ENCODE results near the gene HSPA12B. TPM values are rescaled to one million over a fixed set of nuclear protein-coding genes. Genes with fewer than 3 reads are reported as not detected.
"Not testable (repeated sequence)": the region's sequence is repeated elsewhere in the genome, so short reads cannot be mapped to it uniquely, and the experiment has no call there.

The HSPA12B gene
- polyA plus RNA-seq, 1 of the 3 experiments (the other 2 are of a cell fraction): 0.46 TPM

DNA sequence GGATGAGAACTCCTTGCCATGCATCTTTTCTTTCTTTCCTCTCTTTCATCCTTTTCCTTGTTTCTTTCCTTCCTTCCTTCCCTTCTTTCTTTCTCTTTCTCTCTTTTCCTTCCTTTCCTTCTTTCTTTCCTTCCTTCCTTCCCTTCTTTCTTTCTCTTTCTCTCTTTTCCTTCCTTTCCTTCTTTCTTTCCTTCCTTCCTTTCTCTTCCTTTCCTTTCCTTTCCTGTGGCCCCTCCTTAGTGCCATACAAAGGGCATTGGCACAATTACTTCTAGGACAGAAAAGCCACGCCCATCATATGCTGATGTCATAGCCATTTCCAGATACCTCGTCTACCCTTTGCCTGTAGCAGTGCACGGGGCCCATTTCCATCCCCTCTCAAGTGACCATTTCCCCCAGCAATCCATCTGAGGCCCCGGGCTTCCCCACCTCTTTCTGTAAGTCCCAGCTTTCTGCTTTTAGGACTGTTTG lies 56.2 kb downstream of the HSPA12B start:
- no peak for TF ChIP-seq MXI1 (IDR thresholded peaks at IDR 0.05; ENCODE audit: low read depth, low read length)
- Histone ChIP-seq H2AFZ (ENCODE audit: low read depth) (0 out of 2 replicates have a peak overlapping the region, but pooled peaks have one; percentile 63), H3K27me3 (ENCODE audit: insufficient read depth) (no peaks in the 10 kb centered on the region), H3K36me3 (replicated peaks in 1 of 2; ENCODE audit: control insufficient read depth in 1 of 2, insufficient read depth in 2 of 2, low read length in 1 of 2) (peaks cover 7 to 9% of the 10 kb centered on the region in 2 experiments), H3K9me3 (no peaks in the 10 kb centered on the region), H3K9ac (no peak overlapping the region), H3K4me1 (ENCODE audit: control insufficient read depth in 1 of 2, insufficient read depth in 2 of 2, low read depth in 1 of 2, low read length in 1 of 2) (peaks cover 22 to 25% of the 10 kb centered on the region in 2 experiments; a peak in 3 of 4 replicates), H3K79me2 (ENCODE audit: insufficient read depth) (peaks cover 25% of the 10 kb centered on the region), H4K20me1 (ENCODE audit: insufficient read depth) (peaks cover 23% of the 10 kb centered on the region), H3K9me2 (no peaks in the 10 kb centered on the region), H3K4me3 (ENCODE audit: low read depth in 2 of 2, low read length in 1 of 2) (no peak overlapping the region), H3F3A (replicated peaks; ENCODE audit: insufficient read depth) (no peaks in the 10 kb centered on the region), H3K27ac (ENCODE audit: low read depth in 2 of 2, low read length in 1 of 2) (no peak overlapping the region), H3K4me2 (no peak overlapping the region)
- ChIA-PET CTCF (interaction anchor here (0.6 to 6.4 kb wide), 5 partner anchors 25 to 243 kb away, joined by 3 to 161 read pairs (median 42); partner anchors contain the start of gene AP5S1), POLR2A (no interaction called here)
- WGBS (ENCODE audit: low lambda C conversion rate): 39% methylated on average over 4 of the region's 4 CpGs
- no peak for DNase-seq

DNA sequence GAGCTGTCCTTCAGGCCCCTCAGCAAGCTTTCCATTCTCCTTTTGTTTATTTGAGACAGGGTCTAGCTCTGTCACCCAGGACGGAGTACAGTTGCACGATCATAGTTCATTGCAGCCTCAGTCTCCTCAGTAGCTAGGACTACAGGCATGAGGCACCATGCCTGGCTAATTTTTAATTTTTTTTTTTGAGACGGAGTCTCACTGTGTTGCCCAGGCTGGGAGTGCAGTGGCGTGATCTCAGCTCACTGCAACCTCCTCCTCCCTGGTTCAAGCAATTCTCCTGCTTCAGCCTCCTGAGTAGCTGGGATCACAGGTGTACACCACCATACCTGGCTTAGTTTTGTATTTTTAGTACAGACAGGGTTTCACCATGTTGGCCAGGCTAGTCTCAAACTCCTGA lies 56.7 kb downstream of the HSPA12B start:
- Histone ChIP-seq H3K79me2 (ENCODE audit: insufficient read depth) (peaks cover 20% of the 10 kb centered on the region), H4K20me1 (ENCODE audit: insufficient read depth) (peaks cover 19% of the 10 kb centered on the region), H2AFZ (ENCODE audit: low read depth) (0 out of 2 replicates have a peak overlapping the region, but pooled peaks have one; percentile 63), H3K4me1 (ENCODE audit: control insufficient read depth in 1 of 2, insufficient read depth in 2 of 2, low read depth in 1 of 2, low read length in 1 of 2) (peaks cover 19 to 21% of the 10 kb centered on the region in 2 experiments; a peak in 3 of 4 replicates)
- H3F3A ChIP-seq (replicated peaks; ENCODE audit: insufficient read depth); H3K27ac ChIP-seq (ENCODE audit: low read depth in 2 of 2, low read length in 1 of 2); POLR2A ChIA-PET; DNase-seq; H3K27me3 ChIP-seq (ENCODE audit: insufficient read depth); H3K36me3 ChIP-seq (replicated peaks in 1 of 2; ENCODE audit: control insufficient read depth in 1 of 2, insufficient read depth in 2 of 2, low read length in 1 of 2); H3K9me3 ChIP-seq; H3K4me3 ChIP-seq (ENCODE audit: low read depth in 2 of 2, low read length in 1 of 2); H3K9me2 ChIP-seq; H3K4me2 ChIP-seq; H3K9ac ChIP-seq: not testable (repeated sequence)
- 84% methylated on average over 4 of the region's 4 CpGs for WGBS (ENCODE audit: low lambda C conversion rate)
- CTCF ChIA-PET: interaction anchor here (0.6 to 6.4 kb wide), 5 partner anchors 24 to 244 kb away, joined by 3 to 161 read pairs (median 42); partner anchors contain the start of gene AP5S1

- H3K27ac ChIP-seq (ENCODE audit: low read depth in 2 of 2, low read length in 1 of 2); H3K27me3 ChIP-seq (ENCODE audit: insufficient read depth); POLR2A ChIA-PET; H3K4me2 ChIP-seq; DNase-seq; H4K20me1 ChIP-seq (ENCODE audit: insufficient read depth); H2AFZ ChIP-seq (ENCODE audit: low read depth); H3K9ac ChIP-seq; H3F3A ChIP-seq (replicated peaks; ENCODE audit: insufficient read depth); H3K9me3 ChIP-seq; H3K4me3 ChIP-seq (ENCODE audit: low read depth in 2 of 2, low read length in 1 of 2); H3K9me2 ChIP-seq: not testable (repeated sequence)
- 100% methylated on average over 1 of the region's 3 CpGs for WGBS (ENCODE audit: low lambda C conversion rate)
- peaks cover 17 to 26% of the 10 kb centered on the region in 2 experiments; a peak in 3 of 4 replicates for H3K4me1 ChIP-seq (ENCODE audit: control insufficient read depth in 1 of 2, insufficient read depth in 2 of 2, low read depth in 1 of 2, low read length in 1 of 2)
- CTCF ChIA-PET: interaction anchor here (1.7 to 3.5 kb wide), 4 partner anchors 8 to 61 kb away, joined by 5 to 51 read pairs (median 18); partner anchors contain the start of genes AP5S1, CENPB and SPEF1
- H3K79me2 ChIP-seq (ENCODE audit: insufficient read depth): peaks cover 36% of the 10 kb centered on the region
- peaks cover 12% of the 10 kb centered on the region in 2 experiments for H3K36me3 ChIP-seq (replicated peaks in 1 of 2; ENCODE audit: control insufficient read depth in 1 of 2, insufficient read depth in 2 of 2, low read length in 1 of 2)
Observed at GRCh38 chr20:3794168-3794567, 61.7 kb downstream of the HSPA12B start.

DNA sequence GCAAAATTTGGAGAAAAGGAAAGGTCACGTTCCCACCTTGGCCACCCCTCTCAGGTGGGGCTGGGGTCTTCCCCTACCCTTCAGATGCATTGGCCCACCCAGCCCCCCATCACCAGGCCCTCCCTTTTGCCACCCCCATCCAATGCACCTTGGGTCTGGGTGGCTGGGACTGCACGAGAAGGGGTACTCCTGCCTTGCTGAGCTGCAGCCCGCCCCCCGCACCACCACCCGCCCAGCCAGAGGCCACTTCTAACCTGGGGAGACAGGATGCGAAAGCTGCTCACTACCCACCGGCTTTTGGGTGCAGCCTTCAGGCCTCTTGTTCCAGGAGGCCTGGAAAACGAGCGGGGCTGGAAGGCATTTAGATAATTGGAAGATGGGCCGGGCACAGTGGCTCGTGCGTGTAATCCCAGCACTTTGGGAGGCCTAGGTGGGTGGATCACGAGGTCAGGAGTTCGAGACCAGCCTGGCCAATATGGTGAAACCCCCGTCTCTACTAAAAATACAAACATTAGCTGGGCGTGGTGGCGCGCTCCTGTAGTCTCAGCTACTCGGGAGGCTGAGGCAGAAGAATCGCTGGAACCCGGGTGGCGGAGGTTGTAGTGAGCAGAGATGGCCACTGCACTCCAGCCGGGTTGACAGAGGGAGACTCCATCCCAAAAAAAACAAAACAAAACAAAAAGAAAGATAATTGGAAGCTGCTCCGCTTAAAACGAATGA lies 62.4 kb downstream of the HSPA12B start:
- H3F3A ChIP-seq (replicated peaks; ENCODE audit: insufficient read depth): no peaks in the 10 kb centered on the region
- peak; percentile 10 for DNase-seq
- CTCF ChIA-PET: interaction anchor here (0.7 to 3.5 kb wide), 8 partner anchors 8 to 290 kb away, joined by 3 to 51 read pairs (median 8); partner anchors contain the start of genes AP5S1, CENPB and SPEF1

More for the DNA sequence above, 62.4 kb downstream of the HSPA12B start:
- Histone ChIP-seq H3K9me3 (no peaks in the 10 kb centered on the region), H3K27me3 (ENCODE audit: insufficient read depth) (no peaks in the 10 kb centered on the region), H3K27ac (ENCODE audit: low read depth in 2 of 2, low read length in 1 of 2) (peak overlapping the region; percentile 91 to 96), H2AFZ (ENCODE audit: low read depth) (peak overlapping the region; percentile 90), H4K20me1 (ENCODE audit: insufficient read depth) (no peaks in the 10 kb centered on the region), H3K4me1 (ENCODE audit: control insufficient read depth in 1 of 2, insufficient read depth in 2 of 2, low read depth in 1 of 2, low read length in 1 of 2) (peaks cover 17 to 32% of the 10 kb centered on the region in 2 experiments; a peak in 3 of 4 replicates), H3K79me2 (ENCODE audit: insufficient read depth) (peaks cover 41% of the 10 kb centered on the region), H3K36me3 (replicated peaks in 1 of 2; ENCODE audit: control insufficient read depth in 1 of 2, insufficient read depth in 2 of 2, low read length in 1 of 2) (peaks cover 12% of the 10 kb centered on the region in 2 experiments), H3K4me3 (ENCODE audit: low read depth in 2 of 2, low read length in 1 of 2) (peak overlapping the region; percentile 72 to 80), H3K4me2 (peak overlapping the region; percentile 98), H3K9ac (peak overlapping the region; percentile 94), H3K9me2 (no peaks in the 10 kb centered on the region)
- TF ChIP-seq FOXJ3 (CRISPR knock-in tag; IDR thresholded peaks at IDR 0.05): no peak
- WGBS (ENCODE audit: low lambda C conversion rate): 92% methylated on average over 25 of the region's 25 CpGs
- POLR2A ChIA-PET: interaction anchor here (1.4 to 1.5 kb wide), 2 partner anchors 27 to 52 kb away, joined by 6 to 7 read pairs; partner anchors contain the start of genes ADISSP and MAVS
